Suprapubic skin (tissue), 3 donors: ENCODE data around the gene URB1.

ENCODE experiments used
- POLR2A ChIP-seq, 2 donors: fragments of 450-650 bp; IDR thresholded peaks; one replicate each; pipeline ENCODE4 v1.6.1; 2017; ENCODE audit warnings: antibody characterized with exemption in 2 of 2, mild to moderate bottlenecking in 2 of 2, moderate library complexity in 2 of 2
- TF ChIP-seq, protein P1 (sequence below), 2 donors: fragments of 200-600 bp in 1 of 2; fragments of 450-650 bp in 1 of 2; sonication (generic) in 1 of 2; IDR thresholded peaks; one replicate each; pipeline ENCODE4 v1.5.1; 2016 to 2019; ENCODE audit warnings: antibody characterized with exemption in 2 of 2, mild to moderate bottlenecking in 1 of 2, moderate library complexity in 1 of 2

- TF ChIP-seq, protein P1, sequence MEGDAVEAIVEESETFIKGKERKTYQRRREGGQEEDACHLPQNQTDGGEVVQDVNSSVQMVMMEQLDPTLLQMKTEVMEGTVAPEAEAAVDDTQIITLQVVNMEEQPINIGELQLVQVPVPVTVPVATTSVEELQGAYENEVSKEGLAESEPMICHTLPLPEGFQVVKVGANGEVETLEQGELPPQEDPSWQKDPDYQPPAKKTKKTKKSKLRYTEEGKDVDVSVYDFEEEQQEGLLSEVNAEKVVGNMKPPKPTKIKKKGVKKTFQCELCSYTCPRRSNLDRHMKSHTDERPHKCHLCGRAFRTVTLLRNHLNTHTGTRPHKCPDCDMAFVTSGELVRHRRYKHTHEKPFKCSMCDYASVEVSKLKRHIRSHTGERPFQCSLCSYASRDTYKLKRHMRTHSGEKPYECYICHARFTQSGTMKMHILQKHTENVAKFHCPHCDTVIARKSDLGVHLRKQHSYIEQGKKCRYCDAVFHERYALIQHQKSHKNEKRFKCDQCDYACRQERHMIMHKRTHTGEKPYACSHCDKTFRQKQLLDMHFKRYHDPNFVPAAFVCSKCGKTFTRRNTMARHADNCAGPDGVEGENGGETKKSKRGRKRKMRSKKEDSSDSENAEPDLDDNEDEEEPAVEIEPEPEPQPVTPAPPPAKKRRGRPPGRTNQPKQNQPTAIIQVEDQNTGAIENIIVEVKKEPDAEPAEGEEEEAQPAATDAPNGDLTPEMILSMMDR (IDR thresholded peaks at IDR 0.05), result no peak
- TF ChIP-seq POLR2A (IDR thresholded peaks at IDR 0.05), result no peak
These were observed 5.7 kb downstream of the URB1 start for GRCh38 chr21:32387151-32387550.
